ENCODE measurements around the gene PPM1E. TPM values are rescaled to one million over a fixed set of nuclear protein-coding genes. Genes with fewer than 3 reads are reported as not detected.
"Not testable (repeated sequence)": the region's sequence is repeated elsewhere in the genome, so short reads cannot be mapped to it uniquely, and the experiment has no call there.

The PPM1E gene
- total and polyA plus RNA-seq, 5 experiments from 2014 or later = 0.05 TPM; not detected in 4

- peaks cover 0 to 2% (median 0%) of the 10 kb centered on the region in 5 donors for H3K27me3 Mint-ChIP-seq
- H3K4me3 Mint-ChIP-seq = no peak overlapping the region
- no peaks in the 10 kb centered on the region for H3K4me1 Mint-ChIP-seq
- DNase-seq (no peak), ATAC-seq (no peak)
- H3K27ac Mint-ChIP-seq = no peak overlapping the region
- H3K36me3 Mint-ChIP-seq = no peaks in the 10 kb centered on the region
- POLR2A ChIA-PET = no interaction called here
- no peaks in the 10 kb centered on the region for H3K9me3 Mint-ChIP-seq
Measured at GRCh38 chr17:58786586-58787295, 31.1 kb downstream of the PPM1E start.

GRCh38 chr17:58788199-58788598 lies 32.5 kb downstream of the PPM1E start:
- no peak overlapping the region for H3K4me3 Mint-ChIP-seq
- DNase-seq (no peak), ATAC-seq (no peak)
- no peak overlapping the region for H3K27ac Mint-ChIP-seq
- no peaks in the 10 kb centered on the region for H3K36me3 Mint-ChIP-seq
- H3K4me1 Mint-ChIP-seq = no peaks in the 10 kb centered on the region
- no peaks in the 10 kb centered on the region for H3K9me3 Mint-ChIP-seq
- POLR2A ChIA-PET = no interaction called here
- peaks cover 0 to 4% (median 1%) of the 10 kb centered on the region in 5 donors for H3K27me3 Mint-ChIP-seq

- Mint-ChIP-seq H3K4me1 (no peaks in the 10 kb centered on the region), H3K9me3 (no peaks in the 10 kb centered on the region), H3K36me3 (no peaks in the 10 kb centered on the region), H3K4me3 (no peak overlapping the region), H3K27ac (no peak overlapping the region), H3K27me3 (peaks cover 0 to 4% (median 1%) of the 10 kb centered on the region in 5 donors)
- ATAC-seq = no peak
- no peak for DNase-seq
- POLR2A ChIA-PET = no interaction called here
Measured at GRCh38 chr17:58789160-58789559, 33.5 kb downstream of the PPM1E start.

- Mint-ChIP-seq H3K36me3 (no peaks in the 10 kb centered on the region), H3K4me3 (no peak overlapping the region), H3K9me3 (peaks cover 0 to 3% (median 0%) of the 10 kb centered on the region in 9 donors), H3K27ac (no peak overlapping the region), H3K27me3 (peaks cover 0 to 6% (median 1%) of the 10 kb centered on the region in 5 donors), H3K4me1 (no peaks in the 10 kb centered on the region)
- ATAC-seq (no peak), DNase-seq (no peak)
- POLR2A ChIA-PET = no interaction called here
Measured at GRCh38 chr17:58789831-58790230, 34.2 kb downstream of the PPM1E start.

GRCh38 chr17:58794508-58794907 lies 38.9 kb downstream of the PPM1E start:
- H3K9me3 Mint-ChIP-seq, H3K27ac Mint-ChIP-seq, H3K4me1 Mint-ChIP-seq, ATAC-seq, H3K36me3 Mint-ChIP-seq, H3K4me3 Mint-ChIP-seq, POLR2A ChIA-PET, DNase-seq: not testable (repeated sequence)
- H3K27me3 Mint-ChIP-seq = peaks cover 0 to 13% (median 1%) of the 10 kb centered on the region in 5 donors

GRCh38 chr17:58802188-58802587 lies 46.5 kb downstream of the PPM1E start:
- Mint-ChIP-seq H3K27ac (peak overlapping the region in 1 of 10 donors; percentile 1), H3K4me1 (no peaks in the 10 kb centered on the region), H3K9me3 (peaks cover 0 to 13% (median 0%) of the 10 kb centered on the region in 9 donors), H3K27me3 (peaks cover 13 to 33% (median 17%) of the 10 kb centered on the region in 5 donors), H3K36me3 (peaks cover 0 to 10% (median 0%) of the 10 kb centered on the region in 3 donors), H3K4me3 (no peak overlapping the region)
- POLR2A ChIA-PET = no interaction called here
- ATAC-seq (no peak), DNase-seq (no peak)

GRCh38 chr17:58806046-58806445 lies 50.4 kb downstream of the PPM1E start:
- Mint-ChIP-seq H3K36me3 (peaks cover 0 to 10% (median 0%) of the 10 kb centered on the region in 3 donors), H3K4me1 (no peaks in the 10 kb centered on the region), H3K27ac (peak overlapping the region in 1 of 10 donors; percentile 51), H3K27me3 (peaks cover 19 to 44% (median 21%) of the 10 kb centered on the region in 5 donors), H3K4me3 (no peak overlapping the region), H3K9me3 (peaks cover 0 to 13% (median 0%) of the 10 kb centered on the region in 9 donors)
- ATAC-seq (no peak), DNase-seq (no peak)
- POLR2A ChIA-PET = no interaction called here

- DNase-seq (no peak), ATAC-seq (no peak)
- Mint-ChIP-seq H3K36me3 (no peaks in the 10 kb centered on the region), H3K4me1 (no peaks in the 10 kb centered on the region), H3K4me3 (no peak overlapping the region), H3K9me3 (no peaks in the 10 kb centered on the region), H3K27ac (no peak overlapping the region), H3K27me3 (peaks cover 15 to 29% (median 18%) of the 10 kb centered on the region in 5 donors)
- POLR2A ChIA-PET = interaction anchor here (0.6 kb wide), 1 partner anchor 135 kb away, joined by 4 read pairs; no protein-coding TSS in a partner anchor
Measured at GRCh38 chr17:58808609-58809563, 53.2 kb downstream of the PPM1E start.

GRCh38 chr17:58809564-58809936 lies 53.9 kb downstream of the PPM1E start:
- POLR2A ChIA-PET = interaction anchor here (0.6 kb wide), 1 partner anchor 135 kb away, joined by 4 read pairs; no protein-coding TSS in a partner anchor
- no peaks in the 10 kb centered on the region for H3K4me1 Mint-ChIP-seq
- peaks cover 15 to 29% (median 18%) of the 10 kb centered on the region in 5 donors for H3K27me3 Mint-ChIP-seq
- H3K36me3 Mint-ChIP-seq = no peaks in the 10 kb centered on the region
- H3K27ac Mint-ChIP-seq = no peak overlapping the region
- DNase-seq (no peak), ATAC-seq (no peak)
- no peaks in the 10 kb centered on the region for H3K9me3 Mint-ChIP-seq
- no peak overlapping the region for H3K4me3 Mint-ChIP-seq

- POLR2A ChIA-PET = no interaction called here
- peaks cover 7 to 21% (median 15%) of the 10 kb centered on the region in 5 donors for H3K27me3 Mint-ChIP-seq
- H3K4me3 Mint-ChIP-seq = no peak overlapping the region
- no peaks in the 10 kb centered on the region for H3K9me3 Mint-ChIP-seq
- ATAC-seq (no peak), DNase-seq (no peak)
- H3K27ac Mint-ChIP-seq = no peak overlapping the region
- H3K4me1 Mint-ChIP-seq = no peaks in the 10 kb centered on the region
- H3K36me3 Mint-ChIP-seq = no peaks in the 10 kb centered on the region
Measured at GRCh38 chr17:58811290-58811689, 55.6 kb downstream of the PPM1E start.

- POLR2A ChIA-PET = no interaction called here
- no peaks in the 10 kb centered on the region for H3K4me1 Mint-ChIP-seq
- no peak for ATAC-seq
- peaks cover 0 to 10% (median 5%) of the 10 kb centered on the region in 5 donors for H3K27me3 Mint-ChIP-seq
- no peak overlapping the region for H3K4me3 Mint-ChIP-seq
- no peaks in the 10 kb centered on the region for H3K9me3 Mint-ChIP-seq
- no peak overlapping the region for H3K27ac Mint-ChIP-seq
- H3K36me3 Mint-ChIP-seq = no peaks in the 10 kb centered on the region
- no peak for DNase-seq
Measured at GRCh38 chr17:58813712-58814111, 58.1 kb downstream of the PPM1E start.

GRCh38 chr17:58818654-58819053 lies 63.0 kb downstream of the PPM1E start:
- Mint-ChIP-seq H3K36me3 (no peaks in the 10 kb centered on the region), H3K27me3 (peaks cover 5 to 15% (median 7%) of the 10 kb centered on the region in 5 donors), H3K4me1 (no peaks in the 10 kb centered on the region), H3K9me3 (no peaks in the 10 kb centered on the region), H3K27ac (no peak overlapping the region), H3K4me3 (no peak overlapping the region)
- POLR2A ChIA-PET = no interaction called here
- ATAC-seq = no peak
- DNase-seq = no peak
